BLaER1 treated with 17β-estradiol and CSF1 and Interleukin-3, amounts not matched to agents 10 nM and 100 nM (cell line): ENCODE measurements around the gene PARP16.

Experiments used
- H3K27ac ChIP-seq, 11 experiments: shearing (Covaris generic); formaldehyde crosslinking; 2 replicates each; pipeline ENCODE4 v1.8.1; 2022
- H3K27me3 ChIP-seq, 11 experiments: shearing (Covaris generic); formaldehyde crosslinking; 2 replicates each; pipeline ENCODE4 v1.8.1; 2022
- H3K36me3 ChIP-seq, 11 experiments: shearing (Covaris generic); formaldehyde crosslinking; 2 replicates each; pipeline ENCODE4 v1.8.1; 2022
- H3K4me1 ChIP-seq, 10 experiments: shearing (Covaris generic); formaldehyde crosslinking; 2 replicates each; pipeline ENCODE4 v1.8.1; 2022
- H3K4me2 ChIP-seq, 11 experiments: shearing (Covaris generic); formaldehyde crosslinking; 2 replicates each; pipeline ENCODE4 v1.8.1; 2022
- H3K4me3 ChIP-seq, 10 experiments: shearing (Covaris generic); formaldehyde crosslinking; 2 replicates each; pipeline ENCODE4 v1.8.1; 2022
- H3K9ac ChIP-seq, 11 experiments: shearing (Covaris generic); formaldehyde crosslinking; 2 replicates each; pipeline ENCODE4 v1.8.1; 2022
- H3K9me3 ChIP-seq, 11 experiments: shearing (Covaris generic); formaldehyde crosslinking; replicated peaks in 1 of 11; 2 replicates each; pipeline ENCODE4 v1.8.1; 2022
- H4K20me1 ChIP-seq, 11 experiments: shearing (Covaris generic); formaldehyde crosslinking; 2 replicates each; pipeline ENCODE4 v1.8.1; 2022
- Cebpa-rat ChIP-seq, 11 experiments: shearing (Covaris generic); IDR thresholded peaks; 2 replicates each; pipeline ENCODE4 v1.8.1; 2022

PARP16 gene

GRCh38 chr15:65258375-65259262 lies 28.1 kb downstream of the PARP16 start:
- H3K4me3 ChIP-seq, result no peak overlapping the region
- peaks cover 40 to 100% (median 80%) of the 10 kb centered on the region in 11 experiments for H3K36me3 ChIP-seq
- H3K9me3 ChIP-seq, result no peaks in the 10 kb centered on the region
- H3K27ac ChIP-seq, result no peak overlapping the region
- H3K9ac ChIP-seq, result peak overlapping the region in 1 of 11 experiments; percentile 4; a peak in 1 of 22 replicates
- TF ChIP-seq Cebpa-rat (IDR thresholded peaks at IDR 0.05), result no peak
- H4K20me1 ChIP-seq, result peaks cover 0 to 9% (median 0%) of the 10 kb centered on the region in 11 experiments; a peak in 1 of 22 replicates
- H3K4me1 ChIP-seq, result no peaks in the 10 kb centered on the region
- H3K27me3 ChIP-seq, result no peaks in the 10 kb centered on the region
- H3K4me2 ChIP-seq, result no peak overlapping the region

GRCh38 chr15:65255486-65256140 lies 31.1 kb downstream of the PARP16 start:
- Histone ChIP-seq H3K9me3 (no peaks in the 10 kb centered on the region), H3K9ac (no peak overlapping the region), H3K4me2 (no peak overlapping the region), H3K36me3 (peaks cover 26 to 78% (median 51%) of the 10 kb centered on the region in 11 experiments), H3K27ac (no peak overlapping the region), H3K27me3 (no peaks in the 10 kb centered on the region), H3K4me3 (no peak overlapping the region), H3K4me1 (peaks cover 0 to 7% (median 0%) of the 10 kb centered on the region in 10 experiments; a peak in 1 of 20 replicates), H4K20me1 (peaks cover 0 to 3% (median 0%) of the 10 kb centered on the region in 11 experiments; a peak in 1 of 22 replicates)
- no peak for TF ChIP-seq Cebpa-rat (IDR thresholded peaks at IDR 0.05)

GRCh38 chr15:65254758-65255157 lies 31.9 kb downstream of the PARP16 start:
- Histone ChIP-seq H3K4me1 (peaks cover 0 to 7% (median 0%) of the 10 kb centered on the region in 10 experiments; a peak in 1 of 20 replicates), H3K4me3 (no peak overlapping the region), H3K9me3 (no peaks in the 10 kb centered on the region), H3K27me3 (no peaks in the 10 kb centered on the region), H3K27ac (no peak overlapping the region), H3K4me2 (peak overlapping the region in 2 of 11 experiments; percentile 4 to 7; a peak in 1 of 22 replicates), H3K36me3 (peaks cover 18 to 73% (median 42%) of the 10 kb centered on the region in 11 experiments), H4K20me1 (peaks cover 0 to 5% (median 0%) of the 10 kb centered on the region in 11 experiments; a peak in 1 of 22 replicates), H3K9ac (no peak overlapping the region)
- TF ChIP-seq Cebpa-rat (IDR thresholded peaks at IDR 0.05), result no peak

GRCh38 chr15:65254356-65254755 lies 32.3 kb downstream of the PARP16 start:
- H4K20me1 ChIP-seq, result 0 out of 22 replicates have a peak, but pooled peaks cover 0 to 9% (median 0%) of the 10 kb centered on the region in 11 experiments
- peaks cover 14 to 69% (median 38%) of the 10 kb centered on the region in 11 experiments for H3K36me3 ChIP-seq
- no peak overlapping the region for H3K9ac ChIP-seq
- no peak for TF ChIP-seq Cebpa-rat (IDR thresholded peaks at IDR 0.05)
- peaks cover 0 to 7% (median 0%) of the 10 kb centered on the region in 10 experiments; a peak in 1 of 20 replicates for H3K4me1 ChIP-seq
- no peak overlapping the region for H3K27ac ChIP-seq
- H3K4me3 ChIP-seq, result no peak overlapping the region
- no peak overlapping the region for H3K4me2 ChIP-seq
- no peaks in the 10 kb centered on the region for H3K9me3 ChIP-seq
- no peaks in the 10 kb centered on the region for H3K27me3 ChIP-seq

- peaks cover 0 to 36% (median 16%) of the 10 kb centered on the region in 11 experiments; a peak in 11 of 22 replicates for H3K36me3 ChIP-seq
- no peaks in the 10 kb centered on the region for H3K27me3 ChIP-seq
- peaks cover 0 to 7% (median 0%) of the 10 kb centered on the region in 10 experiments; a peak in 1 of 20 replicates for H3K4me1 ChIP-seq
- 0 out of 22 replicates have a peak, but pooled peaks cover 0 to 11% (median 0%) of the 10 kb centered on the region in 11 experiments for H4K20me1 ChIP-seq
- no peak for TF ChIP-seq Cebpa-rat (IDR thresholded peaks at IDR 0.05)
- H3K4me3 ChIP-seq, result no peak overlapping the region
- H3K4me2 ChIP-seq, result no peak overlapping the region
- no peak overlapping the region for H3K9ac ChIP-seq
- H3K27ac ChIP-seq, result no peak overlapping the region
- peaks cover 0 to 6% (median 0%) of the 10 kb centered on the region in 11 experiments; a peak in 2 of 22 replicates for H3K9me3 ChIP-seq
Measured at GRCh38 chr15:65249641-65250040, 37.0 kb downstream of the PARP16 start.

- no peak for TF ChIP-seq Cebpa-rat (IDR thresholded peaks at IDR 0.05)
- Histone ChIP-seq H3K4me1 (peaks cover 0 to 7% (median 0%) of the 10 kb centered on the region in 10 experiments; a peak in 1 of 20 replicates), H3K27me3 (no peaks in the 10 kb centered on the region), H3K9ac (no peak overlapping the region), H3K4me2 (no peak overlapping the region), H3K27ac (no peak overlapping the region), H3K9me3 (peaks cover 0 to 11% (median 0%) of the 10 kb centered on the region in 11 experiments; a peak in 2 of 22 replicates), H3K4me3 (no peak overlapping the region), H4K20me1 (0 out of 22 replicates have a peak, but pooled peaks cover 0 to 11% (median 0%) of the 10 kb centered on the region in 11 experiments), H3K36me3 (peaks cover 0 to 36% (median 10%) of the 10 kb centered on the region in 11 experiments; a peak in 9 of 22 replicates)
Measured at GRCh38 chr15:65248511-65249255, 38.0 kb downstream of the PARP16 start.

GRCh38 chr15:65246939-65247338 lies 39.7 kb downstream of the PARP16 start:
- peaks cover 0 to 36% (median 10%) of the 10 kb centered on the region in 11 experiments; a peak in 9 of 22 replicates for H3K36me3 ChIP-seq
- H3K4me3 ChIP-seq, result no peak overlapping the region
- H3K9ac ChIP-seq, result no peak overlapping the region
- H3K9me3 ChIP-seq, result peaks cover 0 to 11% (median 0%) of the 10 kb centered on the region in 11 experiments; a peak in 2 of 22 replicates
- H3K4me1 ChIP-seq, result no peaks in the 10 kb centered on the region
- H3K27me3 ChIP-seq, result no peaks in the 10 kb centered on the region
- H3K27ac ChIP-seq, result no peak overlapping the region
- H3K4me2 ChIP-seq, result no peak overlapping the region
- TF ChIP-seq Cebpa-rat (IDR thresholded peaks at IDR 0.05), result no peak
- 0 out of 22 replicates have a peak, but pooled peaks cover 0 to 11% (median 0%) of the 10 kb centered on the region in 11 experiments for H4K20me1 ChIP-seq

GRCh38 chr15:65246026-65246714 lies 40.5 kb downstream of the PARP16 start:
- no peak for TF ChIP-seq Cebpa-rat (IDR thresholded peaks at IDR 0.05)

More at GRCh38 chr15:65246026-65246714, 40.5 kb downstream of the PARP16 start:
- H3K9ac ChIP-seq, result no peak overlapping the region
- no peak overlapping the region for H3K27ac ChIP-seq
- H4K20me1 ChIP-seq, result 0 out of 22 replicates have a peak, but pooled peaks cover 0 to 11% (median 0%) of the 10 kb centered on the region in 11 experiments
- H3K9me3 ChIP-seq, result peaks cover 0 to 11% (median 0%) of the 10 kb centered on the region in 11 experiments; a peak in 2 of 22 replicates
- H3K4me3 ChIP-seq, result no peak overlapping the region
- H3K27me3 ChIP-seq, result no peaks in the 10 kb centered on the region
- peaks cover 0 to 36% (median 10%) of the 10 kb centered on the region in 11 experiments; a peak in 9 of 22 replicates for H3K36me3 ChIP-seq
- no peaks in the 10 kb centered on the region for H3K4me1 ChIP-seq
- H3K4me2 ChIP-seq, result no peak overlapping the region
